Measurements from ENCODE around the gene ZNF711.
"Not testable (repeated sequence)": the region's sequence is repeated elsewhere in the genome, so short reads cannot be mapped to it uniquely, and the experiment has no call there.

Gene ZNF711

GRCh38 chrX:85243761-85244449 is at the start of gene ZNF711, which contains the start of gene SATL1:
Gene ZNF711, plus strand, starts transcription at chrX:85243991. Its CDS starts 3,582 bp downstream, at chrX:85247573.
Gene SATL1, minus strand, starts transcription at chrX:85243779. Its CDS starts 134,811 bp downstream, at chrX:85108968.
- H3K4me3 Mint-ChIP-seq, result peak within 1 kb of the TSS; percentile 88
- no peaks in the 10 kb centered on the region for H3K9me3 Mint-ChIP-seq
- H3K36me3 Mint-ChIP-seq, result no peaks in the 10 kb centered on the region
- ATAC-seq, result peak; percentile 65
- H3K4me1 Mint-ChIP-seq, result peaks cover 13% of the 10 kb centered on the region
- H3K27me3 Mint-ChIP-seq, result no peaks in the 10 kb centered on the region
- peak within 1 kb of the TSS; percentile 88 for H3K27ac Mint-ChIP-seq

- ATAC-seq, result no peak
- H3K36me3 Mint-ChIP-seq, result no peaks in the 10 kb centered on the region
These were observed 47.5 kb upstream of the ZNF711 start for GRCh38 chrX:85196319-85196718.

GRCh38 chrX:85203461-85203970 is 40.3 kb upstream of the ZNF711 start:
- Mint-ChIP-seq H3K4me3 (no peak overlapping the region), H3K27me3 (no peaks in the 10 kb centered on the region), H3K4me1 (no peaks in the 10 kb centered on the region), H3K36me3 (no peaks in the 10 kb centered on the region), H3K27ac (no peak overlapping the region), H3K9me3 (no peaks in the 10 kb centered on the region)
- ATAC-seq, result no peak

More at GRCh38 chrX:85196319-85196718, 47.5 kb upstream of the ZNF711 start:
- Mint-ChIP-seq H3K4me3 (no peak overlapping the region), H3K27me3 (no peaks in the 10 kb centered on the region), H3K9me3 (peaks cover 6% of the 10 kb centered on the region), H3K27ac (no peak overlapping the region), H3K4me1 (no peaks in the 10 kb centered on the region)

GRCh38 chrX:85213792-85214530 is 29.8 kb upstream of the ZNF711 start:
- H3K36me3 Mint-ChIP-seq, result no peaks in the 10 kb centered on the region
- H3K9me3 Mint-ChIP-seq, result no peaks in the 10 kb centered on the region
- H3K4me1 Mint-ChIP-seq, result no peaks in the 10 kb centered on the region
- H3K27ac Mint-ChIP-seq, result no peak overlapping the region
- H3K27me3 Mint-ChIP-seq, result no peaks in the 10 kb centered on the region
- H3K4me3 Mint-ChIP-seq, result no peak overlapping the region
- no peak for ATAC-seq

- Mint-ChIP-seq H3K27me3 (no peaks in the 10 kb centered on the region), H3K9me3 (no peaks in the 10 kb centered on the region), H3K36me3 (no peaks in the 10 kb centered on the region), H3K4me1 (peaks cover 4% of the 10 kb centered on the region), H3K27ac (no peak overlapping the region), H3K4me3 (no peak overlapping the region)
- no peak for ATAC-seq
These were observed 27.8 kb upstream of the ZNF711 start for GRCh38 chrX:85215946-85216345.

GRCh38 chrX:85221361-85221760 is 22.4 kb upstream of the ZNF711 start:
- H3K4me3 Mint-ChIP-seq, result no peak overlapping the region
- H3K9me3 Mint-ChIP-seq, result no peaks in the 10 kb centered on the region
- no peaks in the 10 kb centered on the region for H3K36me3 Mint-ChIP-seq
- no peaks in the 10 kb centered on the region for H3K27me3 Mint-ChIP-seq
- H3K27ac Mint-ChIP-seq, result no peak overlapping the region
- ATAC-seq, result no peak
- peaks cover 12% of the 10 kb centered on the region for H3K4me1 Mint-ChIP-seq

- Mint-ChIP-seq H3K4me3 (no peak overlapping the region), H3K27ac (no peak overlapping the region), H3K4me1 (peaks cover 12% of the 10 kb centered on the region), H3K36me3 (no peaks in the 10 kb centered on the region), H3K27me3 (no peaks in the 10 kb centered on the region), H3K9me3 (no peaks in the 10 kb centered on the region)
- ATAC-seq, result no peak
These were observed 20.4 kb upstream of the ZNF711 start for GRCh38 chrX:85223359-85223758.

- peaks cover 13% of the 10 kb centered on the region for H3K4me1 Mint-ChIP-seq
- ATAC-seq, result no peak
- no peaks in the 10 kb centered on the region for H3K9me3 Mint-ChIP-seq
- no peaks in the 10 kb centered on the region for H3K36me3 Mint-ChIP-seq
- no peaks in the 10 kb centered on the region for H3K27me3 Mint-ChIP-seq
- H3K4me3 Mint-ChIP-seq, result peak overlapping the region; percentile 88
- H3K27ac Mint-ChIP-seq, result peak overlapping the region; percentile 88
These were observed 636 bp upstream of the ZNF711 start for GRCh38 chrX:85243155-85243554.

- Mint-ChIP-seq H3K36me3 (no peaks in the 10 kb centered on the region), H3K27ac (peak overlapping the region; percentile 88), H3K27me3 (no peaks in the 10 kb centered on the region), H3K9me3 (no peaks in the 10 kb centered on the region), H3K4me1 (peaks cover 13% of the 10 kb centered on the region), H3K4me3 (peak overlapping the region; percentile 88)
- ATAC-seq, result peak; percentile 47
These were observed 840 bp downstream of the ZNF711 start for GRCh38 chrX:85244450-85245211.

- not testable (repeated sequence) for ATAC-seq, H3K4me1 Mint-ChIP-seq, H3K36me3 Mint-ChIP-seq, H3K9me3 Mint-ChIP-seq, H3K27me3 Mint-ChIP-seq, H3K27ac Mint-ChIP-seq, H3K4me3 Mint-ChIP-seq
These were observed 41.5 kb downstream of the ZNF711 start for GRCh38 chrX:85285286-85285685.

GRCh38 chrX:85288992-85289723 is 45.4 kb downstream of the ZNF711 start:
- no peak for ATAC-seq
- Mint-ChIP-seq H3K9me3 (peaks cover 9% of the 10 kb centered on the region), H3K27ac (no peak overlapping the region), H3K4me3 (no peak overlapping the region), H3K36me3 (peaks cover 9% of the 10 kb centered on the region), H3K4me1 (no peaks in the 10 kb centered on the region), H3K27me3 (no peaks in the 10 kb centered on the region)

- Mint-ChIP-seq H3K9me3 (no peaks in the 10 kb centered on the region), H3K27ac (no peak overlapping the region), H3K4me1 (peaks cover 7% of the 10 kb centered on the region), H3K4me3 (no peak overlapping the region), H3K36me3 (no peaks in the 10 kb centered on the region), H3K27me3 (no peaks in the 10 kb centered on the region)
- no peak for ATAC-seq
These were observed 59.8 kb downstream of the ZNF711 start for GRCh38 chrX:85303544-85303943.

GRCh38 chrX:85309717-85310116 is 65.9 kb downstream of the ZNF711 start:
- ATAC-seq, result no peak
- Mint-ChIP-seq H3K36me3 (peaks cover 6% of the 10 kb centered on the region), H3K4me3 (no peak overlapping the region), H3K9me3 (peaks cover 9% of the 10 kb centered on the region), H3K4me1 (peaks cover 7% of the 10 kb centered on the region), H3K27me3 (no peaks in the 10 kb centered on the region), H3K27ac (no peak overlapping the region)

- ATAC-seq, result not testable (repeated sequence)
These were observed 67.6 kb downstream of the ZNF711 start for GRCh38 chrX:85311348-85311747.

More at GRCh38 chrX:85311348-85311747, 67.6 kb downstream of the ZNF711 start:
- H3K27ac Mint-ChIP-seq, H3K4me1 Mint-ChIP-seq, H3K9me3 Mint-ChIP-seq, H3K27me3 Mint-ChIP-seq, H3K36me3 Mint-ChIP-seq, H3K4me3 Mint-ChIP-seq: not testable (repeated sequence)

Measured in stimulated activated memory B cell treated with anti-CD40 and anti-IgM and Interleukin-4, amounts not matched to agents 10 μg/mL and 1 μg/mL and 100 μg/mL, for 72 hours (primary cell).